Umbilical cord (tissue), 2 donors: ENCODE measurements around the gene FOXP1. TPM values are rescaled to one million over a fixed set of nuclear protein-coding genes. Genes with fewer than 3 reads are reported as not detected.

ENCODE experiments used
- DNase-seq: peaks from one replicate; pipeline ENCODE4 v3.0.0-alpha.2; 2015; ENCODE audit warnings: low spot score
- total RNA-seq: library from RNA; depleted of rRNA; stranded (reverse); fragments of >200 nt; gene quantifications from one replicate; pipeline ENCODE4 v1.2.3, GENCODE V29; 2014; ENCODE audit warnings: low replicate concordance; ENCODE audit not compliant: insufficient read depth

Gene FOXP1
- total RNA-seq, 1 donor from 2014 or later: 148 TPM

DNA sequence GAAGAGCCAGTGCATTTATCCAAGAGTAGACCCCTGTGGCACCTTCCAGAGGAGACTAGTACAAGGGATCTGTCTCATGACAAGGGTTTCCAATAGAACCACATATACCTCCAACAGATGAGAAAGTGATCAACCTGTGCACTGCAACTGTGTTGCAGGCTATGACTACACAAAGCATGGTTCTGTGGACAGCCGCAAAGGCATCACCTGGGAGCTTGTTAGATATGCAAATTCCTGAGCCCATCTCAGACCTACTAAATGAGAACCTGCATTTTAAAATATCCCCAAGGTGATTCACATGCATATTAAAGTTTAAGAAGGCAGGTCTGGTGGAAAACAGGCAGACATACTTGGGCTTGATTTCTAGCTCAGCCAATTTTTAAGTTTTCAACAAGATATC is 368.7 kb downstream of the FOXP1 start:
- DNase-seq: no peak

DNA sequence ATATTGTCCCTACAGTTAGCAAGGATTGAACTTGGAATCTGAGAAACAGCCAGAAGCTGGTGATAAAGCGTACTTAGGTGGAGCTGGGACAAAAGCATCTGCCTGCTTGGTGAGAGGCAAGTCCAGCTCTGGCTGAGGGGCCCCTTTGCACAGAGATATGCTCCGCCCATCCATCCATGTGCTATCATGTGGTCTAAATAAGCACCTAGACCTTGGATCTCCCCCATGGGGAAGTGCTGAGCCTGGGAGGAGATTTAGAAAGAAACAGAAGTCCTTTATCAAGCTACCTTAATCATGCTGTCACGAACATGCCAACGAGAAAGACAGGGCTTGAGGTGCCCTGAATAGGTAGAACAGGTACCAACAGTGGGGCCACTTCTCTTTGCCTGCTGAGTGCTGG is 369.5 kb downstream of the FOXP1 start:
- no peak for DNase-seq

GRCh38 chr3:71211083-71211482 is 372.4 kb downstream of the FOXP1 start:
- DNase-seq: no peak

- no peak for DNase-seq
Observed at GRCh38 chr3:71210257-71211007, 373.1 kb downstream of the FOXP1 start.

GRCh38 chr3:71208211-71209095 is 375.1 kb downstream of the FOXP1 start:
- no peak for DNase-seq

DNA sequence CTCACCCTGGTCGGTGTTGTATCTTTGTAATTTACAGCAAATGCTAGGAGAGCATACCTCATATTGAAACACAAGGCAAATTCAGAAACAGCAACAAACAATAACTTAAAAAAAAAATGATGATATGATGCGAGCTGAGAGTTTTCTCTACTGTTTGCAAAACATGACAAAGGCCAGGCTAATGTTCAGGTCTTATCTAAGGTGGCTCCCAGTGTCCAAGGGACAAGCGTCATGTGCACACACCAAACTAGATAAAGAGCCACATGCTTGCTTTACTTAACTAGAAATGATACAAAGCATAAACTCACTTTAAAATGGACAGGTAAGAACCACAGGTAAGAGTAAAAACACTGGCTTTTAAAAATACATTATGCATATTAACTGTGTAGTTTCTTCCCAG is 375.9 kb downstream of the FOXP1 start:
- no peak for DNase-seq

GRCh38 chr3:71206305-71207165 is 377.0 kb downstream of the FOXP1 start:
- peak; percentile 66 for DNase-seq

GRCh38 chr3:71203727-71204488 is 379.6 kb downstream of the FOXP1 start:
- DNase-seq: no peak

GRCh38 chr3:71202848-71203533 is 380.5 kb downstream of the FOXP1 start:
- DNase-seq: no peak

DNA sequence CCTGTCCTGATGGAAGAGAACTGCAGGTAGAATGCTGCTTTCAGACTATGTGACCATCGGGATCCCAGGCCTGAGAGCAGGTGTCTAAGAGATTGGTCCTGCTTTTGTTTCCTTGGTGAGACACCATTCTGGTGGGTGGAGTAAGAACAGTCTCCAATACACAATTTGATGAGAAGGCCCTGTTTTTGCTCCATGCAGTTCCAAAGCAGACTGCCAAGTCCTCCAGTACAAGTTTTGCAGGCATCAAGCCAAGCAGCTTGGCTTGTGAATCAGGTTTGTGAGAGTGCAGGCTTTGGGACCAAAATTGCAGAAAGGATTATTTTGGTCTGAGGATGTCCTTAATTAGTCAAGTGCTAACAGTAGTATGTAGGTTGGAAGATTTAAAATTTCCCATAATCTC is 381.6 kb downstream of the FOXP1 start:
- peak; percentile 66 for DNase-seq

DNA sequence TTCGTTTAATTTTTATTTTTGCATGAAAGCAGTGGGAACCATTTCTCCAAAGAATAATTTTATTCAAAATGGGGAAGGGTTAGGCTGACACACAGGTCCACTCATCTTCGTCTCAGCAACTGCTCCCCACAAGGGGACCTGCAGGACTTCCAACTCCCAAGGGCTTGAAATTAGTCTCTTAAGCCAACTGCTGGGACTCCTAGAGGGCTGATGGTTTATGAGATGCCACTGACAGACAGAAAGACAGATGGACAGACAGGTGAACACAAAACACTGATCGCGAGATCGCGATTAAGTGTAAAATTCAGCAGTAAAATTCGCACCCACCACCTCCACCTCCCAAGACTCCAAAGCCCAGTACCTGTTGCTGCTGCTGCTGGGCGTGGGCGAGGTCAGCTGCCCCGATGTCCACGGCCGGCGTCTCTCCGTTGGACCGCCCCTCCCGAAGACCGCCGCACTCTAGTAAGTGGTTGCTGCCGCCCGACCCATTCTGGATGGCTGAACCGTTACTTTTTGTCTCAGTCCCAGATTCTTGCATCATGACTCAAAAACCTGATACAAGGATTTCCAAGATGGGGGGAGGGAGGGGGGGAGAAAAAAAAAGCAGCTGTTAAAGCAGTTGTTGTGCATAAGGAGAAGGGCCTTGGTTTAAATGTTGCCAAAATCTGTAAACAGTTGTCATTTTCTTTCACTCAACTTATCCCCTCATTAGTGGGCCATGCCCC is 385.5 kb downstream of the FOXP1 start:
- DNase-seq: no peak

DNA sequence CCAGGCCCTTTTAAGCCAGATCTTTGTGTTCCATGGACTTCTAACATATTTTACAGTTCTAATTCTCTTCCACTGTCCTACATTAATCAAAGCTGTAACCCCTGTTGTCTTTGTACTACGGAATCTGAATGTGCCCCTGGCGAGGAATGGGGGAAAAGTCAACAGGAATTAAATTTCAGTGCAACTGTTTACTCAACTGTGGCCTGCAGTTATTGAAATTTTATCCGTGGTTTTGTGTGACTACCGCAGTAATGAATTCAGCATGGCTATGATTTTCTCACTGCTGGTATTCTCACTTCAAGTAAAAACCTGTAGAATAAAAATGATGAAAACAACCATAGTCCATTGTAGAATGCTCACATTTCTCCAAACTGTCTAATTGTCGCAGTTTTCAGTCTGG is 388.0 kb downstream of the FOXP1 start:
- DNase-seq: no peak

GRCh38 chr3:71194785-71195184 is 388.7 kb downstream of the FOXP1 start:
- no peak for DNase-seq

- no peak for DNase-seq
Observed at GRCh38 chr3:71191031-71191482, 392.5 kb downstream of the FOXP1 start.

- DNase-seq: no peak
Observed at GRCh38 chr3:71189480-71189879, 394.0 kb downstream of the FOXP1 start.

DNA sequence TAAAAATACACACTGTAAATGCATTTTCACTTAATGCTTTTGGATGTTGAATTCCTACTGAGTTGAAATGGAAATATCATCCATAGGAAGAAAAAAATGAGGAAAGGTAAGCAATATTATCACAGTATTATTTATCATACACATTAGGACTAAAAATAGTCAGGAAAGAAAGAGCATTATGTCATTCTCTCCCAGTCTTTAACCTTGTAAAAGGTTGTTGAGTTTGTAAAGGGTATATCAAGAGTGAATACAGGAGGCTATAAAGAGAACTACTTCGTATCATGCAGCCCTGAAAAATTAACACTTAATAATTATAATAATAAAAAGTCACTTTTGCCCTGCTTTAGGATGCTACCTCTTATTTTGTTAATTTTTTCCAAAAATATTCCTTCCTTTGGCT is 395.8 kb downstream of the FOXP1 start:
- DNase-seq: no peak

- DNase-seq: no peak
Observed at GRCh38 chr3:71186801-71187200, 396.7 kb downstream of the FOXP1 start.

- DNase-seq: no peak
Observed at GRCh38 chr3:71185733-71186455, 397.6 kb downstream of the FOXP1 start.

GRCh38 chr3:71184252-71184651 is 399.3 kb downstream of the FOXP1 start:
- DNase-seq: no peak
